GM18519 (cell line): ENCODE data around the gene NUF2.

ENCODE experiments used
- ATAC-seq: cut with Tn5 transposase; IDR thresholded peaks from one replicate; pipeline ENCODE4 v1.9.1; 2021; ENCODE audit warnings: mild to moderate bottlenecking, moderate library complexity; ENCODE audit not compliant: unreplicated experiment, low FRiP score

Gene NUF2

DNA sequence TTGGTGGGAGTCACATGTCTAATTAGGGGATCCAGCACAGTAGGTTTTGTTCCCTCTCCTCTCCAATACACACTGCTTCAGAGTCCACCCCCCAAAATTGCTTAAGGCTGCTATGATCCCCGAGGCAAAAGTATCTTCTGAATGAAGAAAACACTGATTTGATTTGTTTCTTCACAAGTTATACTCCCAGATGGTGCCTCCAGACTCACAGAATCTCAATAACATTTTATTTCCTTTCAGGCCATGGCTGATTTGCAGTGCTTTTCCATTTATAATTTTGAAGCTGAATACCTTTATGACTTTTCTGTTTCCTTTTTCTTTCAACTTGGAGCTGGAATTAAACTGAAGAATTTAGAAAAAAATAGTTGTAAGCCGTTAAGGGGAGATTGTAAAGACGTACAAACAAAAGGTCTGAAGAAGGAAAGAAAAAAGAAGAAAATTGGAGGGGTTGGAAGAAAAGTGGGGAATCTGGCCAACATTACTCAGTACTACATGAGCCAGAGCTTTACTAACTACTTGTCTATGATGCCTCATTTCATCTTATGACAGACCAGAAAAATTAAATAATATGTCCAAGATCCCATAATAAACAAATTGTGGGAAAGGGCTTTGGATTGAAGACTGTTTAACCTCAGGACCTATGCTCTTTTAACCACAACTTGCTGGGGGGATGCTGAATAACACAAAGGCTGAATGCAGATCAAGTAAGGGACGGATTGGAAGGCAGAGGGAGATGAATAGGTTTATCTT, 75.9 kb downstream of the NUF2 start:
- no peak for ATAC-seq

DNA sequence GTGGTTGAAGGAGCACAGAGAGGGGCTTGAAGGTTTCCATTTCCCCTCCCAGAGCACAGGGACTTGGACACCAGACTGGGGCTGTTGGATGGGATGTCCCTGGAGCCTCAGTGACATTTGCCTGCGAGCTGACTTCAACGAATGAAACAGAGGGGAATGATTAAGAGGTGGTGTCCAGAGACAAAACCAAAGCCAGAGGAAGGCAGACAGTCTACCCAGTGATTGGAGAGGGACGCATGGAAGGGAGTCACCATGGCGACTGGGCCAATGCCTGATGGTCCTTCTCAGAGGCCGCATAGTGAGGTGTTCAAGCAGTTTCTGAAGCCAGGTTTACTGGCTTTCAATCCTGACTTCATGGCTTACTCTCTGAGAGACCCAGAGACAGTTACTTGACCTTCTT, 77.2 kb downstream of the NUF2 start:
- ATAC-seq, result no peak

DNA sequence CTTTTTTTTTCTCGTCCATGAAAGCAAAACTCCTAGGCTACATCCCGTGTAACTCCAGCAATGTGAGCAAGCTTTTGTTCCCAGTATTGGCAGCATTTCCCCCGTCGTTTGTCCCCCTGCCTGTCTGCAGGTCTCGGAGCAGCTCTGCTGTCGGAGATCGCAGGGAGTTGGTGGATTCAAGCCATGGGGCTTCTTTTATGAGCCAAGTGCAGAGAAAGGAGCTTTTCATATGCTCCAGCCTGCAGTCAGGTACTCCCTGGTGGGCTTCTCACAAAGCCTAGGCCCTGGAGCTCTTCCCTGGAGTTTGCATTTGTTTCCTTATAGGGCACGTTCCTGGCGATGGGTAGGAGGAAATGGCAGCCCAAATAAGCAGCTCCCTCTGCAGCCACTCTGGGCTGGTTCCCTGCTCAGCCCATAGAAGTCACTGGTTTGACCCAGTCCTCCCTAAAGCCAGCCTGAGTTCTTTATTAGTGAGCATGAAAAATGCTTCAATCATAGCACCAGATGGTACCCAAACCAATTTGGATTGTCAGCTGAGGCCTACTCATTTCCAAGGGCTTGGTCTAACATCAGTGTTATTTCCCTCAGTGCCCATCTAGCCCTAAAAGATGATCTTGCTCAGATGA, 78.3 kb downstream of the NUF2 start:
- no peak for ATAC-seq

DNA sequence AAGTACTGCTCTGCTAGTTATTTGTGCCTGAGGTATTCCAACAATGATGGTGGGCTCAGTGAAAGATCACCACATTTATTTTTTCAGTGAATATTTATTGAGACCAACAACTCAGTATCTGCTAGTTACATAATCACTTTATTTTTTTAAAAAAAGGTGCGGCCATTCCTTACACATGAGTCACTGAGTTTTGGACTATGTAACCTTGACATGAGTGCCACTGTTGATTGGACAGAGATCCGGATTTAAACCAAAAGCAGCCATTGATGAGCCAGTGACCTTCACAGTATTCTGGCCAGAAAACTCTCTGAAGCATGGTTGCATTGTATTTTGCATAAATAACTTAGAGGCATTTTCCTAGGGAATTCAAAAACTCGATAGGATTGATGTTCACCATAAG, 79.5 kb downstream of the NUF2 start:
- no peak for ATAC-seq
